Activated naive CD4-positive, alpha-beta T cell treated with Interleukin-2 at 50 U/mL for 16 hours (primary cell): ENCODE data around the gene RBM47.
"Not testable (repeated sequence)": the region's sequence is repeated elsewhere in the genome, so short reads cannot be mapped to it uniquely, and the experiment has no call there.

Experiments used
- DNase-seq: peaks from one replicate; pipeline ENCODE4 v3.0.0-alpha.2; 2020

The RBM47 gene

DNA sequence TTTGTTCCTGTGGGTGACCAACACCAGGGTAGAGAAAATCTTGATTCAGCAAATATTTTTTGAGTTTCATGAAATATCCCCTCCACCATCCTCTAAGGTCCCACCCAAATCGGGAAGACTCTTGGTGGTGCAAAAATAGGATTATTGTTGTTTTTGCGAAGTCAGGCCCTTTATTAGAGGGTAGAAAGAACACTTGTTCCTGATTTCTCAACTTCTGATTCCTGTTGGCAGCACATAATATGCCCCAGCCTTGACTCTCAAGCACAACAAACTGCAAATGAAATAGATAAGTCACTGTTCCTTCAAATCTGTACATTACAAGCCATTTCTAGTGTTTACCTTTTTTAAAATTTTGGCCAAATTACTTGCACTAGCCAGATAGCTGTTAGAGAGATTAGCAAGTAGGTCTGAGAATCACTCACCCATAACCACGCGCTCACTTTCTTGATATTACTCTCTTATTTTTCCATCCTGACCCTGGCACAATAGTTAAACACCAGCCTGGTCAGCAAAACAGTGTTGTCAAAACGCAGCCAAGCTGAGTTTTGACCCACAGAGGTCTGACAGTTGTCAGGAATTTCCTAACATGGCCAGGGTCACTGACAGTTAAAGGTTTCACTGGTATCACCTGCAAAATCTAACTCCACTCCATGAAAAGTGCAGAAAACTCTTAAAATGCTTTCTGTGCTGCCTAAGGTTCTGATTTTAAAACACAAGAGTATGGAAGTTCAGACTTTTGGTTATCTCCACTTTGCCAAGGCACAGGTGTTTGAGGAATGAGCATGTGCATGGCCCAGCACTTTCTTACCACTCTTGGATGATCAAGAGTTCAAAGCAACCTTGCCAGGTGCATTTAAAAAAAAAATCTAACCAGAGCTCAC lies 69.8 kb downstream of the RBM47 start:
- DNase-seq, result no peak

DNA sequence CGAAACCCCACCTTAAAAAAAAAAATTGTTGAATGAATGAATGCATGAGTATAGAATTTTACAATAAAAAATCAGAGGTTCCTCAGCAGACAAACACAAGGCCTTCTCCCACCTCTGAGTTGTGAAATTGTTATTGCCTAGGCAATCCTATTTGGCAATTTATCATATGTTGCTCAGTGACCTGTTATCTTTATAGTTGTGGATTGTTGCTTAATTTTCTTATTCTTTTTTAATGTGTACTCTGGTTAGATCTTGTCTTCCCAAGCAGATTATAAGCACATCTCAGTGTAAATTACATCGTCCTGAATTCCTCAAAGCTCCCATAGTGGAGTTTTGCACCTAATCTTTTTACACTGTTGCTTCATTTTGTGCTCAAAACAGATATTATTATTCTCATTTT lies 71.9 kb downstream of the RBM47 start:
- DNase-seq, result no peak

DNA sequence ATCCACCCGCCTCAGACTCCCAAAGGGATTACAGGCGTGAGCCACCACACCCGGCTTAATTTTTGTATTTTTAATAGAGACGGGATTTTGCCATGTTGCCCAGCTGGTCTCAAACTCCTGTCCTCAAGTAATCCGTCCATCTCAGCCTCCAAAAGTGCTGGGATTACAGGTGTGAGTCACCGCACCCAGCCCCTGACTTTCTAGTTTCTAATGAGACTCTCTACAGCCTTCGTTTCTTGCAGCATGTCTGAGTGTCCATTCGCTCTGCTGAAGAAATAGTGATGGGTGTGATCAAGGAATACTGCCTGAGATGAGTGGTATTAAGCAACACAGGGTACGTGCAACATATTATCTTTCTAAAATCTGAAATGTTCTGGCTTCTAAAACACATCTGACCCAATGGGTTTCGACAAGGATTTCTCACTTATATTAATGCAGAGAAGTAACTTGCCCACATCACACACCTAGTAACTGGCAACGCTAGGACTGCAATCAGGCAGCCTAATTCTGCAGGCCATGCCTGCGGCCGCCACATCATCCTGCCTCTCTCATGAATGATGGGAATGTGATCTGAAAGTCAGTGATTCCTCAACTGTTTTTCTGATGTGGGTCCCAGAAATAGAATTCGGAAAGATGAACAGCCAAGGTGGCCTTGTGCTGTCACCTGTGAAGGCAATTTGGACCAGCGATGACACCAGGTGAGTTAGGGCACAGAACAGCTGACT lies 74.3 kb downstream of the RBM47 start:
- no peak for DNase-seq

DNA sequence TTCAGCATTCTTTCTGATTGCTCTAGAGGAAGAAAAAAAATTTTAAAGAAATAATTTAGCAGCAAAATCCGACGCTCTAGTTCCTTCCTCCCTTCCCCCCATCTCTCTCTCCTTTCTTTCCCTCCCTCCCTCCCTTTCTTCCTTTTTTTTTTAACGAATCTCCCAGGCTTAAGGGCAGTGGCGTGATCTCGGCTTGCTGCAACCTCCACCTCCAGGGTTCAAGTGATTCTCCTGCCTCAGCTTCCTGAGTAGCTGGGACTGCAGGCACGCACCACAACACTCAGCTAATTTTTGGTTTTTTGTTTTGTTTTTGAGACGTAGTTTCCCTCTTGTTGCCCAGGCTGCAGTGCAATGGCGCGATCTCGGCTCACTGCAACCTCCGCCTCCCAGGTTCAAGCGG lies 75.0 kb downstream of the RBM47 start:
- not testable (repeated sequence) for DNase-seq

DNA sequence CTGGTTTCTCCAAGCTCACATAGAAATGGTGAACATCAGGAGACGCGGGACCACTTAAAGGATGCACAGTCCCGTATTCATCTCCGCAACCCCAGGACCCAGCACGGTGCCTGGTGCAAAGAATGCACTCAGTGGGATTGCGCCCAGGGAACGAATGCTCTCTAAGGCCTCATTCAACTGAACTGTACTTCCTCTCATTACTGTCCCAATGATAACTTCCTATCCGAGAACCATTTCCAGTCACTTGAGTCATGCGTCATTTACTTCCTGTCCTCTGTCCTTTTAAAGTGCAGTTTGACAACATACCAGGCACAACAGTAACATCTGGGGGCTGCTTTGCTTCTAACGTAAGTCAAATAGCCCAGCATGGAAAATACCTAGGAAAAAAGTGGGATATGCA lies 75.7 kb downstream of the RBM47 start:
- no peak for DNase-seq

DNA sequence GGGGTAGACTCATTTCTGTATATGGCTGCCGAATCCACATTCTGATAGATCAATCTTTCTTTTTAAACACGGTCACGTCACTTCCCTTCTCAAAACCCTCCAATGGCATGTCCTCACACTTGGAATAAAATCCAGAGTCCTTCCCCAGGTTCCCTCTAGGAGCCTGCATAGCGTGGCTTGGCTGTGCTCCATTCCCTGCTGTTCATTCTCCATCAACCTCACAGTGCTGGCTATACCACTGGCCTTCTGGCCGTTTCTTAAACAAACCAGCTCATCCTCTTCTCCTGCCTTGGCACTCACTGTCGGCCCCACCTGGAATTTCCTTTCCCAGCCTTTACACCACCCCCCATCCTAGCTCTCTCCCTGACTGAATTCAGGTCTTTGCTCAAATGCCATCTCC lies 77.1 kb downstream of the RBM47 start:
- DNase-seq, result no peak

DNA sequence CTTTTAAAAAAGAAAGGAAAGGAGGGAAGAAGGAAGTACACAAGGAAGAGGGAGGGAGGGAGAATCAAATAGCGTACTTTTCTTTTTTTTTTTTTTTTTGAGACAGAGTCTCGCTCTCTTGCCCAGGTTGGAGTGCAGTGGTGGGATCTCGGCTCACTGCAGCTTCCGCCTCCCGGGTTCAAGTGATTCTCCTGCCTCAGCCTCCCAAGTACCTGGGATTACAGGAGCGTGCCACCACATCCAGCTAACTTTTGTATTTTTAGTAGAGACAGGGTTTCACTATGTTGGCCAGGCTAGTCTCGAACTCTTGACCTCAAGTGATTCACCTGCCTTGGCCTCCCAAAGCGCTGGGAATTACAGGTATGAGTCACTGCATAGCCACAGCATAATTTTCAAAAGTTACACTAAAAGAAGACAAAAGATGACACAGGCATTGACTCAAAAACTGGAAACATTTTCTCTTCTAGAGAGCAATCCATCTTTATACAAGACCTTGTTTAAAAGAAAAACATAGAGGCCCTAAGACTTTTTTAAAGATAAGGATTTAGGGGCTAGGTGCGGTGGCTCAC lies 78.0 kb downstream of the RBM47 start:
- peak; percentile 10 for DNase-seq

DNA sequence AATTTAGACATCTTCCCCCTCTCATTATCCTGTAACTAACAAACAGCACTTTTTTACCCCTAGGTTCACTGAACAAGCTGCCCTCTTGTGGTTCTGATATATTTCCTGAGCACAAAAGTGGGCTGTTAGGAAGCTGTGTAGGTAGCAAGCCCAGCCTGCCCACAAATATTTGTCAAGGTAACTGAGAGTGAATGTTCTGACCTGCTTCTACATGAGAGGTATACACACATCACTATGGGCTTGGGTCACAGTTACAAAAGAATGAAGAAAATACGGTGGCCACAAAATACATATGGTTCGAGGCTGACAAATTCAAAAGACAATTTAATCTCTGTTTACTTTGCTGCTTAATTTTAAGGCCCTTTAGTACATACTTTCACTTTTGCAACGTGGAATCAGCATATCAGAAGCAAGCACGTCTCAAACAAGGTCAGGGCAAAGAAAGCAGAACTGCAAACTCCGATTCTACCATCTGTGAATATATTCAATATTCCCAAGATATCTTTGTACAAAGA lies 78.7 kb downstream of the RBM47 start:
- no peak for DNase-seq

DNA sequence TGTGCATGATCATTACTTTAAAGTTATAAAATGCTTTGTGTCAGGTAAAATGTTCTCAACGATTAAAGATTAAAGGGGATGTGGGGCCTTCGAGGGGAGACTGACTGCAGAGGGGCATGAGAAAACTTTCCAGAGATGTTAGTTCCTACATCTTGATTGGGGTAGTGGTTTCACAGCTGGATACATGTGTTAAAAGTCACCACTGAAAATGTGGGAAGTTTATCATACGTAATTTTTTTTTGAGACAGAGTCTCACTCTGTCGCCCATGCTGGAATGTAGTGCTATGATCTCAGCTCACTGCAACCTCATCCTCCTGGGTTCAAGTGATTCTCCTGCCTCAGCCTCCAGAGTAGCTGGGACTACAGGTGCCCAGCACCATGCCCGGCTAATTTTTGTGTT lies 79.5 kb downstream of the RBM47 start:
- no peak for DNase-seq

DNA sequence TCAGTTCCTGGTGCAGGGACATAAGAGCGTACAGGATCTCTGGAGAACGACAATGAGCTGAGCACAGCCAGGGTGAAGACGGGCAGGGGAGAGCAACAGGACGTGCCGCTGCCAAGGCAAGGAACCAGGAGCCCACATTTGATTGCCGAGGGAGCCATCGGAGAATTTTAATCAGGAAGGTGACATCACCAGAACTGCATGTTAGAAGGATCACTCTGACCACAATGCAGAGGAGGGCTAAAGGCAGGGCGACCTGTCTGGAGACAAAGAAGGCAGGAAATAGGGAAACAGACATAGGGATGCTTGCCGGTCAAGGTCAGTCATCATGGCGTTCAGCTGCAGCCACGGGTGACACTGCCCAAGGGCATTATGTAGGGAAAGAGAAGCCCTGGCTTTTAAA lies 81.4 kb downstream of the RBM47 start:
- no peak for DNase-seq

DNA sequence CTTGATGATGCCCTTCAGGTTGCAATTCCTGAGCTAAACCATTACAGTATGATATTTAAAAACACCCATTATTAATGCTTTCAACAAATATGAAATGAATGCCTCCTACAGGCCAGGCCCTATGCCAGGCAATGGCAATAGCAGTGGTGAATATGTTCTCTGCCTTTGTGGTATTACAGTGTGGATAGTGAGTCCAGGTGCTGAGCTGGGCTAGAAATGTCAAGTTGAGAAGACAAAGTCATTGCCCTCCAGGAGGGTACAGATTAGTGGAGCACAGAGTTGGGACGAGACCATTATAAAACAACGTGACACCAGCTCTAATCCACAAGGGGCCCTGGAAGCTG lies 81.9 kb downstream of the RBM47 start:
- DNase-seq, result no peak

DNA sequence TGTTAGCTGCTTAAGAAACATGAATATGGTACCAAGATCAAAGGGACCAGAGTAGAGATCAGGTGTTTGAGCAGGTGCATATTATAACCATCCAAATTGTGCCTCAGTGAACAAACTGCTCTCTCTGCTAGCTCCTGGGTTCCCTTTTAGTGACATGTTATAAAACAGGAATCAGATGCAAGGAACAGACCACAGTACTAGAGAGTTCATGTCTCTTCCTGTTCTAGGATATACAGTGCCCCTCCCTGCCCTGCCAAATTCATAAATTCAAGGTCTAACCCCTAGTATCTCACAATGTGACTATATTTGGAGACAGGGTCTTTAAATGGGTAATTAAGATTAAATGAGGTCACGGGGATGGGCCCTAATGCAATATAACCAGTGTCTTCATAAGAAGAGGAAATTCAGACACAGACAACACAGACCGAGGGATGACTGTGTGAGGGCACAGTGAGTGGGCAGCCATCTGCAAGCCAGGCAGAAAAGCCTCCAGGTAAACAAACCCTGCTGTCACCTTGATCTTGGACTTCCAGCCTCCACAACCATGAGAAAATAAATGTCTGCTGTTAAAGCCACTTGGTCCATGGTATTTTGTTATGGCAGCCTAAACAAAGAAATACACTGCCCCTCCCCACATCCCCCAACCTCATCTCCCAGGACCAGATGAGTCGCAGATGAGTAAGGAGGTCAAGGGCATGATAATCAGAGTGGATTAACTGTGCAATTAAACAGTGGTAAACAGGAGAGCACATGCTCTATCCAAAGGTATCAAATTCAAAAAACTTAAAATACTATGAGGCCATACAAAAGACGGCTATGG lies 82.5 kb downstream of the RBM47 start:
- no peak for DNase-seq

DNA sequence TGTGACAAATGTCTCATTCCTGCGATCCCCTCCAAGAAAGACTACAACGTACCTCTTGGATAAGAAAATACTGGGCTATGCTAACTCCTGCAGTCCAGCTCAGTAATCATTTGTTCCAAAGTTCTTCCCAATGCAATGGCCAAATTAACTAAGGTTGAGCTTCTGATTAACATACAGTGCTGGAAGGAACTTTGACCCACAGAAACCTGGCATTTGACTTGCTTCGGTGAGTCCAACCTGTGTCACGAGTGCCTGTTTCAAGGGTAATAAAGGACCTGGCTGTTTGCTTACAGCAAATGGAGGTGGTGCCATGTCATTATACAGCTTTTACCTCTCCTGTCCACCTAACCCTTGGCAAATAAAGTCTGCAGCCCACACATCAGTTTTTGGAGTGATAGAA lies 83.2 kb downstream of the RBM47 start:
- DNase-seq, result no peak

DNA sequence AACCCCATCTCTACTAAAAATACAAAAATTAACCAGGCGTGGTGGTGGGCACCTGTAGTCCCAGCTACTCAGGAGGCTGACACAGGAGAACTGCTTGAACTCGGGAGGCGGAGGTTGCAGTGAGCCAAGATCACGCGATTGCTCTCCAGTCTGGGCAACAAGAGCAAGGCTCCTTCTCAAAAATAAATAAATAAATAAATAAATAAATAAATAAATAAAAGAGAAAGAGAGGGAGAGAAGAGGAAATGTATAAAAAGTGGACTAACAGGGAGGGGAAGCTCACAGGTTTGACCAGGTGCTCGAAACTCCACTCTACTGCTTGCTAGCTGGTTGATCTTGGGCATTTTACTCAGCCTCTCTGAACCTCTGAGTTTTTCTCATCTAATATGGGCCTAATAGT lies 84.2 kb downstream of the RBM47 start:
- DNase-seq, result not testable (repeated sequence)

DNA sequence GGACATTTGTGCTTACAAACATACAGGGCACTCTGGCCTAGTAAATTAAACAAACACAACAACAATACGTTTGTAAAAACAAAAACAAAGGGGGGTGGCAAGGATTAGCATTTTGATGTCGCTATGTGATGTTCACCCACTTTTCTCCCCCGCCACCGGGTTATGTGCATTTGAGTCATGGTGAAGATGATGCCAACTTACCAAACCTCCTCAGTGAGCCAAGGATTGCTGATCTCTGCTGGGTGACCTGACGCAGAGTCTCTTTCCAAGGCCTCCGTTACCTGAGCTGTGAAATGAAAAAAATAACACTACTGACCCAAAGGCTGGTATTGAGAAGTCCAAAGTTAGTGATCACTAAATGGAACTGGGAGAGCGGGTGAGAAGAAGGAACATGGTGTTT lies 85.4 kb downstream of the RBM47 start:
- no peak for DNase-seq

DNA sequence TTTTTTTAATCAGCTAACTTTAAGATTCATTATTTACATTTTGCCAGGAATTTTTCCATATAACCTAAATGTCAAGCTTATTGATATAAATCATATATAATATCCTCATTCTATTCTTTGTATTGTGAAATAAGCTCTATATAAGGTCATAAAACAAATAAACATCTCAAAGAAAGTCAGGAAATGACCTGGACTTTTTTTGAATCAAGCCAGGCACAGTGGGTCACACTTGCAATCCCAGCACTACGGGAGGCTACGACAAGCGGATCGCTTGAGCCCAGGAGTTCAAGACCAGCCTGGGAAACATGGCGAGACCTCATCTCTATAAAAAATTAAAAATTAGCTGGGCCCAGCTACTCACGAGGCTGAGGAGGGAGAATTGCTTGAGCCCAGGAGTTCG lies 88.9 kb downstream of the RBM47 start:
- no peak for DNase-seq

DNA sequence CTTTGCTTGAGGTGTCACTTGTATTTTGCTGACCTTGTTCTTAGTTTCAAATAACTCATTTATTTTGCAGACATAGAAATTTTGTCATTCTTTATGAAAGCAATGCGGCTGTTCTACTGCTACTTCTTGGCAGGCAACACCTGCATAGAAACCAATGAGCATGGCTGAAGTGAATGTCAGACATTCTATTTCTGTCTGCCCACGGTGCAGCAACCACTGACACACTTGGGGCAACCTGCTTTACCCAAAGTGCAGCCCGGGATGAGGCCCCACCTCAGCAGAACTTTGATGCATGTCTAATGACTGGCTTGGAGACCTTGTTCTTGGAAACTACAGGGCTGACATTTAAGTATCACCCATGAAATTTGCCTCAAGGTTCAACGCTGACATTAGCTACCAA lies 93.6 kb downstream of the RBM47 start:
- no peak for DNase-seq

DNA sequence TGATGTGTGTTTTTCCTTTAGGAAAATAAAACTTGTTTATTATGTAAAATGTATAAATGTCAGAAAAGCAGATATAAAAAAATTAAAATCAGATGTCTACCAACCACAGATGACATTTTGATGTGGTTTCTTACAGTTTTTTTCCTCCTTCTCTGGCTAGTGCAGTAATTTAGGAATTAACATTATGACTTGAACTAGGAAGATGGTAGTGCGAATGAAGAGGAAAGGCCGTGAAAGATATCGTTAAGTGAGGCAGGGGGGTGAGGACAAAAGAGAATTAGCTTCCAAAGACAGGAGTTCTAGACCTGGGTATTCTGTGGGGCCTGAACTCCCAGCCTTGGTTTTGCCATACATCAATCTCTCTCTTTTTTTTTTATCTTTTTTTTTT lies 98.0 kb downstream of the RBM47 start:
- DNase-seq, result no peak

DNA sequence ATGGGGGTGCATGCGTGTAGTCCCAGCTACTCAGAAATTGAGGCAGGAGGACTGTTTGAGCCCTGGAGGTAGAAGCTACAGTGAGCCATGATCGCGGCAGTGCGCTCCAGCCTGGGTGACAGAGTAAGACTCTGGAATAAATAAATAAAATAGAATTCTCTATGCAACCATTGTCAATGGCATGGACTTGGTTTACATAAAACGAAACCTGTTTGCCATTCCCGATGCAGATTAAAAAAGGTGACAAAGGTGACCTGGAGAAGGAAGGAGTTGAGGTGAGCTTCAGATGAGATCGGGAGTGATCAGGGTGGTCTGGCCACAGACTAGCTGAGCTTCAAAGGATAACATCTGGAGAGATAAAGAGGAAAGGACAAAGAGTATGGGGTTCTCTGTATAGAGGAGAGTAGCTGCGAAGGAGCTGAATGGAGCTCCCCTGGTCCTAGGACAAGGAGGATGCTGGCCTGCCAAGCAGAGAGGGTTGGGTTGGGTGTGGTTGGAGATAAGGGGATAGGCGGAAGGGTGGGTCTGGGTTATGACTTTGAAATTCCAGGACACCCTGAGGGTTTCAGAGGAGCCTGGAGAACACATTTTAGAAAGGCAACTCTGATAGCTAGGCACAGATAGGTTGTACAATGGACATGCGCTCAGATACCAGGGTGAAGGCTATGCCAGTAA lies 98.6 kb downstream of the RBM47 start:
- DNase-seq, result no peak

DNA sequence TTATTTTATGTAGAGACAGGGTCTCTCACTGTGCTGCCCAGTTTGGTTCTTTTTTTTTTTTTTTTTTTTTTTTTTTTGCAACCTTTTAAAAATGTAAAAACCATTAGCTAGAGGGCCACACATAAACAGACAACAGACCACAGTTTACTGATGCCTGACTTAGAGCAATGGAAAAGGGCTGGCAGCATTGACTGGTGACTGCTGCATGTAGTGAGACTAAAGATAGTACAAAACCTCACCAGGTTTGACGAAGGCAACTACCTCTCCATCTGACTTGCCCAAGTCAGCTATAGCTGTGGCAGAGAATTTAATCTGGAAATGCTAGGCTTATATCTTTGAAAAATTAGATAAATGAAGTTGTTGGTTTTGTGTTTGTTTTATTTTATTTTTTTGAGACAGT lies 102.9 kb downstream of the RBM47 start:
- DNase-seq, result no peak

DNA sequence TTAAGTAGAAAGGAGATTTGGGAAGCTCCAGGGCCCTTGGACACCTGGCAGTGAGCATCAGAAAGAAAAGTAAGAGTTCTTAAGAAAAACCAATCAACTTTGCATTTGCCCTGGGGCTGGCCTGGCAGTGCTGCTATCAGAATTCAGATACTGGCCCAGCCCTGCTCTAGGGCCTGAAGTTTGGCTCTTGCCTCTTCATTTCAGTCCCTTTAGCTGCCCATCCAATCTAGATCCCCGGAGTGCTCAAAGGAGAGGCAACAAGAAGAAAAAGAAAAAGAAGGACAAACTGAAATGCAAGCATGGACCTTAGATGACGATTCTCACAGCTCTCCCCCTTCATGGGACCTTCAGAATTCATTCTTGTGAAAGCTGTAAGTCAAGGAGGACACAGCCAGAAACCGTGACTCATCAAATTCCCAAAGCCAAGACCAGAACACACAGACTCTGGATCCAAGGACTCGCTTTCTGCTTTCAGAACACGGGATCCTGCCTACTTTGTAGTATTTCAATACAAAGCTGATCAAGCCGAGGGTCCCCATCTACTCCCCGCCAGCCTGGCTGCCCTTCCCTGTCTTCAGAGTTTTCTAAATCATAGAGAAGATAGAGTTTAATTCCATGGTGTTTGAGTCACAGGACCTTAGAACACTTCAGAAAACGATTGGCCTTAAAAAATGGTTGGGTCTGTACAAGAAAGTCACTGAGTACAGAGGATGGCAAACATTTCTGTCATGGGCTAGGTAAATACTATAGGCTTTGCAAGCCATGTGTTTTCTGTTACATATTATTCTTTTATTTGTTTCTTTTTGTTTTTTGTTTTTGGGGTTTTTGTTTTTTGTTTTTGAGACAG lies 103.7 kb downstream of the RBM47 start:
- DNase-seq, result no peak
